Measurements from ENCODE around the gene CREB3L4. TPM values are rescaled to one million over a fixed set of nuclear protein-coding genes. Genes with fewer than 3 reads are reported as not detected.

The CREB3L4 gene
- total RNA-seq, 2 donors from 2014 or later = 109 to 386 TPM

DNA sequence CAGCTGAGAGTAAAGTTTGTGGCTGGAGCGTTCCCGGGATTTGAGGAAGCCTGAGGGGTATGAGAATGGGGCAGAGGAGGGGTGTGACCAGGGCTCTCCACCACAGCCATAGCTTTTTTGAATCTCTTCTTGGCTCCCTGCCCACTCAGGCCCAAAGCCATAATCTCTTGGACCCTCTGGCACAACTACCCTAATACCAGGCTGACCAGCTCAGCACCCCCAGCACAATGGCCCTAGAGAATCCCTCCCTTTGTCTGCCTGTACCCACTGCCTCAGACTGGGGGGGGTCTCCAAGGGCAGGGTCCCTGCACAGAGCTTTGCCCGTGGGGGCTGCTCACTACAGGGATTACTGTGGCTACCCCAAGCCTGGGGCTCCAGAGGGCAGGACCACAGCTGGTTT lies 28.7 kb upstream of the CREB3L4 start:
- peaks cover 4 to 29% of the 10 kb centered on the region in 2 donors for H3K36me3 ChIP-seq
- H3K27ac ChIP-seq = no peak overlapping the region
- no peak overlapping the region for H3K4me3 ChIP-seq
- TF ChIP-seq POLR2A (IDR thresholded peaks at IDR 0.05) = no peak
- TF ChIP-seq POLR2AphosphoS5 (IDR thresholded peaks at IDR 0.05) = no peak
- TF ChIP-seq, protein P1, sequence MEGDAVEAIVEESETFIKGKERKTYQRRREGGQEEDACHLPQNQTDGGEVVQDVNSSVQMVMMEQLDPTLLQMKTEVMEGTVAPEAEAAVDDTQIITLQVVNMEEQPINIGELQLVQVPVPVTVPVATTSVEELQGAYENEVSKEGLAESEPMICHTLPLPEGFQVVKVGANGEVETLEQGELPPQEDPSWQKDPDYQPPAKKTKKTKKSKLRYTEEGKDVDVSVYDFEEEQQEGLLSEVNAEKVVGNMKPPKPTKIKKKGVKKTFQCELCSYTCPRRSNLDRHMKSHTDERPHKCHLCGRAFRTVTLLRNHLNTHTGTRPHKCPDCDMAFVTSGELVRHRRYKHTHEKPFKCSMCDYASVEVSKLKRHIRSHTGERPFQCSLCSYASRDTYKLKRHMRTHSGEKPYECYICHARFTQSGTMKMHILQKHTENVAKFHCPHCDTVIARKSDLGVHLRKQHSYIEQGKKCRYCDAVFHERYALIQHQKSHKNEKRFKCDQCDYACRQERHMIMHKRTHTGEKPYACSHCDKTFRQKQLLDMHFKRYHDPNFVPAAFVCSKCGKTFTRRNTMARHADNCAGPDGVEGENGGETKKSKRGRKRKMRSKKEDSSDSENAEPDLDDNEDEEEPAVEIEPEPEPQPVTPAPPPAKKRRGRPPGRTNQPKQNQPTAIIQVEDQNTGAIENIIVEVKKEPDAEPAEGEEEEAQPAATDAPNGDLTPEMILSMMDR (IDR thresholded peaks at IDR 0.05) = no peak
- WGBS = 90% methylated on average over 3 of the region's 3 CpGs
- intact Hi-C loops (cut with DNase I) = no loop called here
- no peak for DNase-seq (ENCODE audit: low spot score)
- no peaks in the 10 kb centered on the region for H3K4me1 ChIP-seq (replicated peaks)
- H3K9me3 ChIP-seq = no peaks in the 10 kb centered on the region
- no peaks in the 10 kb centered on the region for H3K27me3 ChIP-seq (replicated peaks; ENCODE audit: insufficient read depth)

DNA sequence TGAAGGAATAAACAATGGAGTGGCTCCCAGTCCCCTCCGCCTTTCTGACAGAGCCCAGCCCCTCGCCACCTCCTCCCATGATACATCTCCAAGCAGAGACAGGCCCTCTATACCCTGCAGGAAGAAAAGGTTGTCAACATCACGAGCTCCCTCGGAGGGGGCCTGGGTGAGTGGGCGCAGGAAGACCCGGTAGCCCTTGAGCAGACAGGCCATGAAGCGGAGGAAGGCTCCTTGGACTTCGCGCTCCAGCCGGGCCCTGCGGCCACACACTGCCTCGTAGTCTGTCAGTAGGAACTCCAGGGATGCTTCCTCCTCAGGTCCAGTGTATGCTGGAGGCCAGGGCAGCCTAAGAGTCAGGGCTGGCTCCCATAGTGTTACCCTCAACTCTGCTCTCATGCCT lies 28.2 kb upstream of the CREB3L4 start:
- no peak for DNase-seq (ENCODE audit: low spot score)
- Histone ChIP-seq H3K9me3 (no peaks in the 10 kb centered on the region), H3K27ac (no peak overlapping the region), H3K4me3 (no peak overlapping the region), H3K4me1 (replicated peaks) (no peaks in the 10 kb centered on the region), H3K36me3 (peaks cover 4 to 24% of the 10 kb centered on the region in 2 donors), H3K27me3 (replicated peaks; ENCODE audit: insufficient read depth) (no peaks in the 10 kb centered on the region)
- intact Hi-C loops (cut with DNase I) = no loop called here
- TF ChIP-seq, protein P1 (IDR thresholded peaks at IDR 0.05) = no peak
- TF ChIP-seq POLR2AphosphoS5 (IDR thresholded peaks at IDR 0.05) (no peak), POLR2A (IDR thresholded peaks at IDR 0.05) (no peak)
- 59% methylated on average over 3 of the region's 12 CpGs for WGBS

DNA sequence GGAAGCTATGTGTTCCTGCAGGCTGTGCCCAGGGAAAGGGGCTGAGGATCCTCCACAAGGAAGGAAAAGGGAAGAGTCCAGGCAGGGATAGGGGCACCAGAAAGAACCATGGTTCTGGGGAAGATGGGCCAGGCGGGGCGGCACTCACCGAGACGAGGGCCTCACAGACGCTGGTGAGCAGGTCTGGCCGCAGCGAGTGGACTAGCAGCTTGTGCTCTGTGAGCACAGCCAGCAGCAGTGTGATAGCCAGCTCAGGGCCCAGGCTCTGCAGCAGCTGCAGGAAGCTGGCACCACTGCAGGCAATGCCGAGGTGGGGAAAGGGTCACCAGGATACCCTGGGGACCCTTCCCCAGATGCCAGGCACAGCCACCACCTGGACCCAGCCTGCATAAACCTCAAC lies 26.9 kb upstream of the CREB3L4 start:
- Histone ChIP-seq H3K27ac (no peak overlapping the region), H3K36me3 (peaks cover 4 to 18% of the 10 kb centered on the region in 2 donors), H3K4me3 (no peak overlapping the region), H3K4me1 (replicated peaks) (no peaks in the 10 kb centered on the region), H3K9me3 (no peaks in the 10 kb centered on the region), H3K27me3 (replicated peaks; ENCODE audit: insufficient read depth) (no peaks in the 10 kb centered on the region)
- TF ChIP-seq POLR2A (IDR thresholded peaks at IDR 0.05) (no peak), POLR2AphosphoS5 (IDR thresholded peaks at IDR 0.05) (no peak)
- TF ChIP-seq, protein P1 (IDR thresholded peaks at IDR 0.05) = no peak
- no peak for DNase-seq (ENCODE audit: low spot score)
- WGBS = 94% methylated on average over 8 of the region's 8 CpGs
- intact Hi-C loops (cut with DNase I) = no loop called here

DNA sequence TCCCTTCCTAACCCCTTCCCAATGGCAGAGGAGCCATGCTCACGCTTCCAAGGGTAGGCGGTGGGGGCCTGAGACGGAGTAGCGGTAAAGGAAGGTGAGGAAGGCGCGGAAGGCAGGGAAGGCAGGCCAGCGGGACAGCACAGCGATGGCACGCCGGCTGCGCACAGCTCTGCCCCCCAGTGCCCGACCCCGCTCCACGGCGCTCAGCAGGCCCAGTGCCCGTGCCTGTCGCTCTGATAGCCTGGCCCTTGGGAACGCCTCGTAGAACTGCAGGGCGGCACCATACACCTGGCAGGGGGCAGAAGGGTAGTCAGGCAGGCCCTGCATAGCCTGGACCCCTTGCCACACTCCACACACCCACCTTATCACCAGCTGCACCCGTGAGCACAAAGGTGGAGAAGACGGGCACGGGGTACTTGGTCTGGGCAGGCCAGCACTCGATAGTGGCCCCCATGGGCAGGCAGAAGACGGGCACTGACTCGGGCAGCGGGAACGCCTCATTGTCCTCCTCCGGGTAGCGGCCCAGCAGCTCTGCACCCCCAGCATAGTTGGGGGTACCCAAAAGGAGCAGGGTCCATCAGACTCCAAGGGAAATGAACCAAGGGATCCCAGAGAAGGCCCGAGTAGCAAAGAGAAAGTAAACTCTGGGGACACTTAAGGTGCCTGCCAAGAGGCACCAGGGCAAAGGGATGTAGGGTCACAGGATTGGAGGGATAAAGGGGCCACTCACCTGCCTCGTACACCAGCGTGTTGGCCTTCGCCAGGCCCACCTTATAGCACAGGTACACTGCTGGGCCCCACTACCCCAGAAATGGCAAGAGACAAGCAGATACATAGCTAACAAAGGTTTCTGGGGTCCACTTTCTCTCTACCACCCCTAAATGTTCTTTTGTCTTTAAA lies 25.6 kb upstream of the CREB3L4 start:
- Histone ChIP-seq H3K27ac (no peak overlapping the region), H3K9me3 (no peaks in the 10 kb centered on the region), H3K36me3 (peaks cover 0 to 8% of the 10 kb centered on the region in 2 donors), H3K4me3 (no peak overlapping the region), H3K27me3 (replicated peaks; ENCODE audit: insufficient read depth) (no peaks in the 10 kb centered on the region), H3K4me1 (replicated peaks) (no peaks in the 10 kb centered on the region)
- TF ChIP-seq POLR2A (IDR thresholded peaks at IDR 0.05) (no peak), POLR2AphosphoS5 (IDR thresholded peaks at IDR 0.05) (no peak)
- TF ChIP-seq, protein P1 (IDR thresholded peaks at IDR 0.05) = no peak
- intact Hi-C loops (cut with DNase I) = no loop called here
- whole genome bisulfite sequencing = 94% methylated on average over 34 of the region's 34 CpGs
- no peak for DNase-seq (ENCODE audit: low spot score)
